CD14-positive monocyte (primary cell): ENCODE measurements around the gene TSR2. TPM values are rescaled to one million over a fixed set of nuclear protein-coding genes. Genes with fewer than 3 reads are reported as not detected.

ENCODE experiments used
- DNase-seq, 3 donors: peaks; one replicate each; pipeline ENCODE4 v3.0.0-alpha.2; 2011 to 2022
- H2AFZ ChIP-seq: 2 replicates; pipeline ENCODE4 v1.6.0; 2012; ENCODE audit warnings: mild to moderate bottlenecking, low read depth, low read length, inconsistent platforms; ENCODE audit not compliant: insufficient read depth, poor library complexity, severe bottlenecking
- H3K27ac ChIP-seq, 2 donors: 1 replicate in 1 of 2; 2 replicates in 1 of 2; pipeline ENCODE4 v1.5.1; 2012 to 2013; ENCODE audit warnings: low read length in 2 of 2, control low read depth in 1 of 2, inconsistent platforms in 1 of 2, low read depth in 1 of 2, mild to moderate bottlenecking in 1 of 2
- H3K27me3 ChIP-seq, 2 donors: one replicate each; pipeline versions ENCODE4 v1.6.0 to v1.6.1; 2011 to 2013; ENCODE audit warnings: low read length in 2 of 2; ENCODE audit not compliant: control insufficient read depth in 2 of 2, insufficient read depth in 2 of 2
- H3K36me3 ChIP-seq, 2 donors: replicated peaks in 1 of 2; 1 replicate in 1 of 2; 2 replicates in 1 of 2; pipeline versions ENCODE4 v1.5.1 to v1.6.1; 2012 to 2013; ENCODE audit warnings: low read length in 2 of 2, control low read depth in 1 of 2, inconsistent platforms in 1 of 2, mild to moderate bottlenecking in 1 of 2; ENCODE audit not compliant: insufficient read depth in 2 of 2, control insufficient read depth in 1 of 2
- H3K4me1 ChIP-seq, 2 donors: 1 replicate in 1 of 2; 2 replicates in 1 of 2; pipeline versions ENCODE4 v1.5.1 to v1.6.1; 2012 to 2013; ENCODE audit warnings: low read length in 2 of 2, control low read depth in 1 of 2, inconsistent platforms in 1 of 2, mild to moderate bottlenecking in 1 of 2, moderate library complexity in 1 of 2; ENCODE audit not compliant: insufficient read depth in 2 of 2, control insufficient read depth in 1 of 2
- H3K4me2 ChIP-seq: replicated peaks from 2 replicates; pipeline ENCODE3; 2012; ENCODE audit warnings: low read length, moderate library complexity, mild to moderate bottlenecking; ENCODE audit not compliant: poor library complexity, severe bottlenecking; ENCODE audit errors: extremely low read depth
- H3K4me3 ChIP-seq, 3 experiments: fragments of 200-600 bp in 1 of 3; sonication (generic) in 1 of 3; replicated peaks in 1 of 3; 1 replicate in 2 of 3; 2 replicates in 1 of 3; pipeline ENCODE4 v1.5.1; 2011 to 2013; ENCODE audit warnings: low read length in 3 of 3, mild to moderate bottlenecking in 3 of 3, control low read depth in 2 of 3, low read depth in 2 of 3, inconsistent platforms in 1 of 3, moderate library complexity in 1 of 3
- H3K79me2 ChIP-seq: 2 replicates; pipeline ENCODE4 v1.6.0; 2012; ENCODE audit warnings: mild to moderate bottlenecking, control low read depth, inconsistent platforms, low read length, moderate library complexity; ENCODE audit not compliant: insufficient read depth
- H3K9ac ChIP-seq: 2 replicates; pipeline ENCODE4 v1.6.0; 2017; ENCODE audit warnings: low read length, mild to moderate bottlenecking; ENCODE audit not compliant: insufficient read depth, poor library complexity, severe bottlenecking
- H3K9me3 ChIP-seq, 2 donors: replicated peaks in 1 of 2; 1 replicate in 1 of 2; 2 replicates in 1 of 2; pipeline versions ENCODE4 v1.5.1 to v1.6.1; 2012 to 2013; ENCODE audit warnings: low read length in 2 of 2, control low read depth in 1 of 2; ENCODE audit not compliant: control insufficient read depth in 1 of 2, insufficient read depth in 1 of 2
- H4K20me1 ChIP-seq: 2 replicates; pipeline ENCODE4 v1.6.0; 2012; ENCODE audit warnings: mild to moderate bottlenecking, low read length, control low read depth, moderate library complexity; ENCODE audit not compliant: insufficient read depth
- H3K27ac Mint-ChIP-seq, 7 donors: one replicate each; pipeline ENCODE4 v1.8.0; 2020; ENCODE audit warnings: mild to moderate bottlenecking in 7 of 7, mixed read lengths in 7 of 7, moderate library complexity in 6 of 7, inconsistent platforms in 2 of 7
- H3K27me3 Mint-ChIP-seq, 3 donors: one replicate each; pipeline ENCODE4 v1.8.0; 2021 to 2022; ENCODE audit warnings: low read depth in 3 of 3, mild to moderate bottlenecking in 3 of 3, mixed read lengths in 3 of 3, moderate library complexity in 3 of 3, inconsistent platforms in 1 of 3
- H3K36me3 Mint-ChIP-seq, 2 donors: one replicate each; pipeline ENCODE4 v1.8.0; 2020; ENCODE audit warnings: mixed read lengths in 2 of 2, inconsistent platforms in 1 of 2, mild to moderate bottlenecking in 1 of 2
- H3K4me1 Mint-ChIP-seq: one replicate; pipeline ENCODE4 v1.8.0; 2020; ENCODE audit warnings: mild to moderate bottlenecking, mixed read lengths
- H3K4me3 Mint-ChIP-seq, 2 donors: one replicate each; pipeline ENCODE4 v1.8.0; 2020; ENCODE audit warnings: mild to moderate bottlenecking in 2 of 2, mixed read lengths in 2 of 2, moderate library complexity in 1 of 2
- H3K9me3 Mint-ChIP-seq, 7 donors: one replicate each; pipeline ENCODE4 v1.8.0; 2020 to 2022; ENCODE audit warnings: mixed read lengths in 7 of 7, mild to moderate bottlenecking in 6 of 7, moderate library complexity in 6 of 7, inconsistent platforms in 2 of 7
- CTCF ChIP-seq: fragments of 200-600 bp; IDR thresholded peaks from one replicate; pipeline ENCODE4 v1.8.0; 2022; ENCODE audit warnings: antibody characterized with exemption, mild to moderate bottlenecking
- WGBS: methylation state at CpG from one replicate; pipeline ENCODE4 v1.1.5; 2013; ENCODE audit warnings: missing lambda C conversion rate; ENCODE audit not compliant: insufficient coverage; 5-methylcytosine and 5-hydroxymethylcytosine counted together
- intact Hi-C, 2 donors: fragments of 100-400 bp; cut with micrococcal nuclease; formaldehyde crosslinking; loops; one replicate each; pipeline versions ENCODE4 v1.15.0 to v1.15.1; 2023
- polyA plus RNA-seq, 3 donors: library from polyadenylated mRNA; depleted of rRNA in 1 of 3; unstranded in 2 of 3; stranded (reverse) in 1 of 3; fragments of 300-500 nt in 2 of 3; fragments of >200 nt in 1 of 3; fragmentation: Illumina TruSeq in 2 of 3; gene quantifications; 1 replicate in 2 of 3; 2 replicates in 1 of 3; pipeline ENCODE4 v1.2.3, GENCODE V29; 2012 to 2021

TSR2 gene
- polyA plus RNA-seq, 3 donors: 11.8 to 18.0 (median 13.0) TPM

- Histone ChIP-seq H3K79me2 (no peaks in the 10 kb centered on the region), H3K27me3 (no peaks in the 10 kb centered on the region), H3K9me3 (no peaks in the 10 kb centered on the region), H4K20me1 (no peaks in the 10 kb centered on the region), H3K36me3 (no peaks in the 10 kb centered on the region), H3K27ac (no peak overlapping the region), H3K4me1 (no peaks in the 10 kb centered on the region), H2AFZ (no peak overlapping the region), H3K4me3 (no peak overlapping the region), H3K9ac (no peak overlapping the region), H3K4me2 (no peak overlapping the region)
- intact Hi-C loops: no loop called here
- peaks cover 3 to 7% (median 7%) of the 10 kb centered on the region in 3 donors for H3K27me3 Mint-ChIP-seq
- no peaks in the 10 kb centered on the region for H3K4me1 Mint-ChIP-seq
- H3K9me3 Mint-ChIP-seq: no peaks in the 10 kb centered on the region
- 71% methylated on average over 1 of the region's 10 CpGs for WGBS
- no peak overlapping the region for H3K27ac Mint-ChIP-seq
- no peaks in the 10 kb centered on the region for H3K36me3 Mint-ChIP-seq
- H3K4me3 Mint-ChIP-seq: no peak overlapping the region
- no peak for TF ChIP-seq CTCF
- DNase-seq: no peak
Measured at GRCh38 chrX:54473993-54474859, 34.0 kb downstream of the TSR2 start.

GRCh38 chrX:54479136-54480111, 39.2 kb downstream of the TSR2 start:
- TF ChIP-seq CTCF: no peak
- no peak for DNase-seq

More at GRCh38 chrX:54479136-54480111, 39.2 kb downstream of the TSR2 start:
- Mint-ChIP-seq H3K9me3 (peaks cover 0 to 2% (median 0%) of the 10 kb centered on the region in 7 donors), H3K4me1 (no peaks in the 10 kb centered on the region), H3K27me3 (peaks cover 4 to 16% (median 8%) of the 10 kb centered on the region in 3 donors), H3K4me3 (no peak overlapping the region), H3K36me3 (no peaks in the 10 kb centered on the region), H3K27ac (no peak overlapping the region)
- no peaks in the 10 kb centered on the region for H4K20me1 ChIP-seq
- H3K9ac ChIP-seq: no peak overlapping the region
- H3K79me2 ChIP-seq: no peaks in the 10 kb centered on the region
- no CpG with 5 or more reads among the region's 9 CpGs for WGBS
- no peaks in the 10 kb centered on the region for H3K36me3 ChIP-seq
- intact Hi-C loops: no loop called here
- H3K4me2 ChIP-seq: no peak overlapping the region
- no peak overlapping the region for H2AFZ ChIP-seq
- H3K4me3 ChIP-seq: no peak overlapping the region
- H3K27me3 ChIP-seq: no peaks in the 10 kb centered on the region
- H3K4me1 ChIP-seq: no peaks in the 10 kb centered on the region
- no peaks in the 10 kb centered on the region for H3K9me3 ChIP-seq
- H3K27ac ChIP-seq: no peak overlapping the region
